CD4-positive, alpha-beta T cell treated with Interleukin-10 for 1 hour (primary cell): ENCODE results near the gene WDR90.

ENCODE experiments used
- DNase-seq: peaks from one replicate; pipeline ENCODE4 v3.0.0-alpha.2; 2020

The WDR90 gene

GRCh38 chr16:648781-649589 is at the start of gene WDR90:
WDR90 (plus strand) TSS chr16:649365; CDS start chr16:649417, 52 bp downstream.
- peak; percentile 90 for DNase-seq

- no peak for DNase-seq
Measured at GRCh38 chr16:600781-601180, 48.4 kb upstream of the WDR90 start.

- no peak for DNase-seq
Measured at GRCh38 chr16:603933-604332, 45.2 kb upstream of the WDR90 start.

GRCh38 chr16:606656-607307 is 42.4 kb upstream of the WDR90 start:
- no peak for DNase-seq

- no peak for DNase-seq
Measured at GRCh38 chr16:608019-608418, 41.1 kb upstream of the WDR90 start.

GRCh38 chr16:609316-609715 is 39.8 kb upstream of the WDR90 start:
- DNase-seq = no peak

GRCh38 chr16:609984-610383 is 39.2 kb upstream of the WDR90 start:
- DNase-seq = no peak

GRCh38 chr16:610513-611381 is 38.4 kb upstream of the WDR90 start:
- DNase-seq = peak; percentile 63

GRCh38 chr16:615122-615521 is 34.0 kb upstream of the WDR90 start:
- DNase-seq = no peak

GRCh38 chr16:616733-617586 is 32.2 kb upstream of the WDR90 start:
- no peak for DNase-seq

GRCh38 chr16:617855-618254 is 31.3 kb upstream of the WDR90 start:
- no peak for DNase-seq

GRCh38 chr16:619476-620100 is 29.6 kb upstream of the WDR90 start:
- DNase-seq = no peak

- no peak for DNase-seq
Measured at GRCh38 chr16:620700-621525, 28.3 kb upstream of the WDR90 start.

GRCh38 chr16:621526-622105 is 27.5 kb upstream of the WDR90 start:
- DNase-seq = no peak

- no peak for DNase-seq
Measured at GRCh38 chr16:622920-623280, 26.3 kb upstream of the WDR90 start.

- no peak for DNase-seq
Measured at GRCh38 chr16:624526-625070, 24.6 kb upstream of the WDR90 start.

GRCh38 chr16:625117-625976 is 23.8 kb upstream of the WDR90 start:
- no peak for DNase-seq

GRCh38 chr16:625977-626765 is 23.0 kb upstream of the WDR90 start:
- no peak for DNase-seq
